Middle frontal gyrus (tissue), 1 donor: ENCODE data around the gene LRIG3.

ENCODE experiments used
- DNase-seq: peaks from one replicate; pipeline ENCODE4 v3.0.0-alpha.2; 2015; ENCODE audit warnings: low spot score; ENCODE audit errors: extremely low spot score

Gene LRIG3

DNA sequence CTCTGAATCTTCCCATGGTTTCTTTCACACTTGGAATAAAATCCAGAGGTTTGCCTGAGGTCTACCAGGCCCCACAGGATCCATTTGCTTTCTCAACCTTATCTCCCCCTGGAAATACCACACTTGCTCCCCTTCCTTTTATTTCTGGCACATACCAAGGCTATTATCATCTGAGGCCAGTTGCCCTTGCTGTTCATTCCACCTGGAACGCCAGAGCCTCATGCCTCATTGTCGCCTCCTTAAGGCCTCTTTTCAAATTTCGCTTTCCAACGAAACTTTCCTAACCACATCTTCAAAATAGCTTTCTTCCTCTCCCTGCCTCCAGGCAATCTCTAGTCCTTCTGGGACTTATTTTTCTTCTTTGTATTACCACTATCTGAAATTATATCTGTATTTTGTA is 11.2 kb upstream of the LRIG3 start:
- no peak for DNase-seq

DNA sequence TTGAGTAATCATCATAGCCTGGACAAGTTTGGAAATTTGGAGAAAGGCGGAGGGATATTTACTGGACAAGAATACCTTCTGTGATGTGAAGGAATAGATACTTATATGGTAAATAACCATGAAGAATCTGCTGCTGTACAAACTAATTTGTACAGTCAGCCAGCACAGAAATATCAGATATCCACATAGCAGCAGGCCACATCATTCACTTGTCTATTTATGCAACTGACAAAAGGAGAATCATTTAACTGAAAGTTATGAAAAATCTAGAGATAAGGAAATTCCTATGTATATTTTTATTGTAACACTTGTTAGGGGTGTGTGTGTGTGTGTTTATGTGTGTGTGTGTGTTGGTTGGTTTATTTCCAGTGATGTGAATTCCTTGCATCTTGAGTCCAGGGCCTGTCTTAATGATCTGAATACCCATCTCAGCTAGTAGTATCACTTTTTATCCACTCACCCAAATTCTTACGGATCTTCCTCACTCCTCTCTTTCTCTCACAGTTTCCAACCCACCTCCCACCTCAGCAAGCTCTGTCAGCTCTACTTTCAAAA is 10.5 kb upstream of the LRIG3 start:
- DNase-seq = no peak

DNA sequence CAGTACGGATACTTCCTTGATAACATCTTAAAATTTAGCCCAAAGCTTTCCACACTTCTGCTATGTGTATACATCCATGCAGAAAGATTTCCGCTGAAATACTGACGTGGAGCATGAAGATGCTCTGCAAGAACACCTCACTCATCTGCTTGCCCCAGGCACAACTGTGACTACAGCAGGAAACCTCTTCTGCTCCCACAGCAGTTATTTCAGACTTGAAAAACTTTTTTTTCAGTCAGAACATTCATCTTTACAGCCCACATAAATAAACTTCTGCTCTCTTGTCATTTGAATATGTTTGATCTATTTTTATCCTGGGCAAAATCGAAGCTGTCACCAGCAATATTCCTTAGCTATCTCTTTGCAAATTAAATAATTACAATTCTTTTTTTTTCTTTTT is 6.8 kb upstream of the LRIG3 start:
- DNase-seq = no peak

DNA sequence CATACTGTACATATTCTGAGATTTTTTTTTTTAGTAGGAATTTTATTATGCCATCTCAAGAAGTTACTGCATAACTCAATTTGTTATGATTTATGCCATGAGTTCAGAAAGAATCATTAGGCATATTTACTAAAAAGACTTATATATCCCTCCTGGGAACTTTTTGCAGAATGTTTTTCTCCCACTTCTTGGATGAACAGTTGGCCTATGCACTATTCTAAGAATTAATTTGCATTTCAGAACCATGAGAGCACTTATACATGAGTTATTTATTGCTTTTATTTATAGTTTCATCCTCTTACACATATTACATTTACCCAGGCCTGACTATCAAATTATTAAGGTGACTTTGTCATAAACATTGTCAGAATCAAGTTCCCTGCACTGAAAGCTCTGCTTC is 6.3 kb upstream of the LRIG3 start:
- no peak for DNase-seq

DNA sequence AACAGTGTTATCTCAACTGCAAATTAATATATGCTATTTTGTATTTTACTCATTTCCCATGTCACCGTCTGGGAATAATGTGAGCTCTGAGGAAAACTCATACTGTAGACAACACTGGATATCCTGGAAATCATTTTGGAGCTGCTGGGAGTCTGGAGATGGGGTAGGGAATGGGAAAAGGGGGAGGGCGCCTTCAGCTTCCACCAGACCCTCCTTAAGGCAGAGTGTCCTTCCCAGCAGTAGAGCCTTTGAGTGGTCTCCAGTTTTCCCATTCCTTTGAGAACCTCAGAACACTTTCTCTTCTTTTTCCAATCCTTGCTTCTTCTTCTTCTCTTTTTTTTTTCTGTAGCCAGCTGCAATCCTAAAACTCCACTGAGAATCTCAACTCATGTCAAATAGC is 5.4 kb upstream of the LRIG3 start:
- no peak for DNase-seq

DNA sequence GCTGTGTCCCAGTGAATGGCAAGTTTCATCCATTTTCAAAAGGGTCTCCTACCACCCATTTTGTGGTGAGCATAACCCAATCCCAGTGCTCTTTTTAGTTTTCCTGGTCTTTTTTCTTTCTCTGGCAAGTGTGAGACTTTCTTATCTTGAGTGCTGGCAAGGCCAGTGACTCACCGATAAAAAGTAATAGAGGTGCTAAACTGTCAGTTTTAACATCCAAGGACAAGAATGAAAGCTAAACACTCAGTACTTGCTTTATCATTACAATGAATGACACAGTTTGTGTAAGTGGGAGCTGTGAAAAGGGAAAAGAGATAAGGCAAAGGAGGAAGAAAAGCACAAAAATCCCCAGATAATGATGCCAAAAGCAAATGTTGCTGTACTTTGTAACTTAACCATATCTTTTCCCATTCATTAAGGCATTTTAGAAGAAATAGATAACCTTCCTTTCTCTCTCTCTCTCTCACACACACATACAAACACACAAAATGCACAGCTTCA is 4.9 kb upstream of the LRIG3 start:
- no peak for DNase-seq

DNA sequence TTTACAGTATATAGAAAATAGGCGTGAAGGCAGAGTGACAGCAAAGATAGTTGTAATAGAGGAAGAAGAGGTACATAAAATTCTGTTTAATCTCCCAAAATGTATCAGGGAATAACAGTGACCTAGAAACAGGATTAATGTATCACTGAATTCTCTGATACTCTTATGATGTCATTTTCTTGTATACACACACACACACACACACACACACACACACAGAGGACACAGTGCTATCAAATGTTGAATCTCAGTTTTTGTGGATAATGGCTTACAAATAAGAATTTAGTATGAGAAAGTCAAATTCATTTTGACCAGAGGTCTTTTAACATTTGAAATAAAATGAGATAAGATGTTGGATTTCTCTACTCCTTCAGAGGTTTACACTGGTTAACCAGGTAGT is 4.3 kb upstream of the LRIG3 start:
- DNase-seq = no peak

DNA sequence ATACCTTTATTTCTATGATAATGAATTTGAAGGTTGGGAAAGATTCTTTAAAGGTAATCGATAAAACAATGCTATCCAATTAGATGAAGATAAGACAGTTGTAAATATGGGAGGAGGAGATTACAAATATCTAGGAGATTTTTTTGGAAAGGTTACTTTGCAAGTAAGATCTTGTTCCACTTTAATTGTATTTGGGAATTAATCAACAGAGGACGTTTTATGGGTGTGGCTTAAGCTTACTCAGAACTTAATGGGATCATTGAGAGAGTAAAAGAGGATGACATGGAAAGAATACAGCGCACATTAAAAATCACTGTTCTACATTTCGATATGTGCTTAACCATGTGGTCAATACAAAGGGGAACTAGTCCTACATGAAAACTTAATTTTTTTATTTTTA is 3.5 kb upstream of the LRIG3 start:
- no peak for DNase-seq

DNA sequence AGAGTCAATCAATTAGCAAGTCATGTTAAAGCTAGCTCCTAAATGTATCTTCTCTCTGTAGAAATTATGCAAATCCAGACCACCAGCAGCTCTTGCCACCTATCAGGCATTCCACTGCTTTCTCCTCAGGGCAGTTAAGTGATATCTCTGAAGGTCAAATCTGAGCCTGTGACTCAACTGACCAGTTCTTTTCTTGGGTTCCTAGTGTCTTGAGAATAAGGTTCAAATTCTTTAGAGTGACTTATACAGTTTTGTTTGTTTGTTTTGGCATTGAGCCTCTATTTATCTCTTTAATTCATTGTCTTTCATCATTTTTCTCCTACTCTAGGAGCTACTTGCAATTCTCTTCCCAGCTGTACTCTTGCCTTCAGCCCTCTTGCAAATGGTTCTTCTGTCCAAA is 2.5 kb upstream of the LRIG3 start:
- DNase-seq = no peak

DNA sequence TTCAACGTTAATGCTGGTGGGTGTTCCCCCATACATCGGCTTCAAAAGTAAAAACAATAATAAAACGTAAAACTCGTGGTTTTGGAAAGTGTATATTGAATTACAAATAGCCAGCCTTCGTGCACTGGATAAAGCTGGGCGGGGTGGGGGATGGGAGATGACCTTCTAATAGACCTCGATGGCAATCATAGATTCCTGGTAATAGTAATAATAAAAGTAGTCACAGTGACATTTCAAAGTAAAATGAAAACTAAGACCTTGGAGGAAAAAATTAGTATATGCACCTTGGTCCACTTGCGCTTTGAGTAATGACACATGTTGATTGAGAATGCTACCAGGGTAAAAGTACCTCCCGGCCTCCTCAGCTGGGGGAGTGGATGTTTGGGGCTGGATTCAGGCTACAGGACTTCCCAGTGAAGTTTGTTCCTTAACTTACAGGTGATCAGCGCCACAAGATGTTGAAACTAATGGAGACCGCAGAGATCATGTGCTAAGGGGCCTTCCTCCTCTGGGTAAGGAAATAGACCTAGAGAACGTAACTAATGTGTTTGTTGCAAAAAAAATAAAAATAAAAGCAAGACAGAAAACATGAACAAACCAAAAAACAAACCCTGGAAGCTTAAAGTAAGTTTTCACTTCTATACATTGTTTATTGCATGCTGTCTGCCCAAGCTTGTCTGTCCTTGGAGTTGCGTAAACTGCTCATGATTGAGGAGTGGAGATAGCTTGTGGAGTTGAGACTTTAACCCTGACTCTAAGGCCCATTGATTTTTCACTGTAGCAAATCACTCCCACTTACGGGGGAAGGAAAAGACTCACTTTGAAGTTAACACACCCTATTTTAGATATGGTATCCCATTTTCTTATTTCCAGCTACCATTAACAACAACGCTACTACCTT is 907 bp upstream of the LRIG3 start:
- DNase-seq = no peak

DNA sequence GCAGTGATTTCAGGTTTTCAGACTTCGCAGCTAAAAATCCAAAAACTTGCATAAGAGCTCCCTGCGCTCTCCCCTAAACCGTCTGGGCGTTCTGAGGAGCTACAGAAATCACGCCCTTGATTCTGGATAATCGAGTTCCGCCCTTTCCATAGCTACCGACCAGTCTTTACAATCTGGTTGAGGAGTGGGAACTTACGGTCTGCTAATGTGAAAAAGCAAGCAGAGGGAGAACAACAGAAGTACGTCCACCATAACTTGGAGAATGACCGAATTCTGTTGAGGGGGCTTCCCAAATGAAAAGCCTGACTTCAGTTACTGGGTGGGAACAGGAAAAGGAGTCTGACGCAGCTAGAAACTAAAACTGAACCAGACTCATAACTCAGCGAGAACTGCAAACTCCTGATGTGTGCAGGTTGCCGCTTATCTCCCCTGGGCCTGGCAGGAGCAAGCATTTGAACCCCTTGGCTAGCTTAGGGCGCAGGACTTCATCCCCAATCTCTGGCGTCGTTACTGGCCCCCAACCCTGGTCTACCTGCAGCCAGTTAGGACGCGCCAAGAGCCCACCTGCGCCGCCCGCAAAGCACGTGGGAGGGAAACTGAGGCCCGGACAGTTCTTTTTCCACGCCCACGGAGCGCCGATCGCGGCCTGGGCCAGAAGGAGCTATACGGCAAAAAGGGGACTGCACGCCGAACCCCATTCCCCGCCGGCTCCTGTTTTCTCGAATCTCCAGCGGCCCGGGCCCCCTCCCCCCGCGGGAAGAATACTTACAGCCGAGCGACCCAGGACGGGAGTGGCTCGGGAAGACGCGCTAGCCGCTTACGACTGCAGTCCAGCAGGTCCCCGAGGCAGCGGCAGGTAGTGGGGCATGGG is 838 bp downstream of the LRIG3 start:
- DNase-seq = no peak

DNA sequence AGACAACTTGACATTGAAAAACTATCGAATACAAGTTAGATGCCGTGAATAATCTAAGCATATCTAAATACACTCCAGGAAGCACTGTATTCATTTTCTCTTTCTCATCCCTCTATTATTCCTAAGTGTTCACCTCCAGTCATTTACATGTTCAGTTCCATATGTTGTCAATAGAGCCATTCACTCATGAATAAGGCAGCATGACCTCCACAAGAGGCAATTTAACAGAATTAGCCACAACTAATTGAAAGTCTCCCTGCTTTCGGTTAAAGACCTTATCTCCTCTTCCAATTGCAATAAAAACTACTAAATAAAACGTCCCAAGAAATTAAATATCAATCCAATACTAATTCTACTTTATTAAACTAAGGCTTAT is 1.8 kb downstream of the LRIG3 start:
- DNase-seq = no peak

DNA sequence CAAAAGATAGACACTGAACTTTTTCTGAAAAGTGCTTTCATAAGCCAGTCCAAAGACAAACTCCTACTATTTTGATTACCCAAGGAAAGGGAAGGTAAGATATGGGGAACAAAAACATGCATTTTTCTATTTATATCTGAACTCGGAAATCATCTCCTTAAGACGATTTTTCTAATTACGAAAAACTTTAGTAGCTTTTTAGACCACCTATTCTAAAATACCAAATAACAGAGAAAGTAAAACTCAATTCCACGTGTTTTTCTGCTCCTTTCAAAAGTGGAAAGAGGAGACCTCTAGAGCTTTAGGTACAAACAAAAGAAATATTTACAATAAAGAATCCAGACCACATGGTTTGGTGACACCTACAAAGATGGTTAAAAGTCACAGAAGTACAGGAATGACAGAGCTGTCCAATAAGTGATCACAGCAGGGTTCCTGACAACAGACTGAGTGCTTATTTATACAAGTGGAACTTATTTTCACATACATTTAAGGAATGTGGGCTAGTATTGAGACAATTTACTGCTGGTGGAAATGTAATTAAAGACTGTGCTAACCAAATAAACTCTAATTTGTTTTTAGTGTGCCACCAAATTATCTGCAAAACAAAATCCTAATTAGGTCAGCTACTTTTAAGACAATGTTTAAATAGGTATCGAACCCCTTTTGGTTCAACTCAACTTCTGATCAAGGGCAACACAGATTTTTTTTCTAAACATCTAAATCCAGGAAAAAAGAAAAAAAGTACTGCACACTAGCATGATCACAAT is 2.4 kb downstream of the LRIG3 start:
- DNase-seq = no peak

DNA sequence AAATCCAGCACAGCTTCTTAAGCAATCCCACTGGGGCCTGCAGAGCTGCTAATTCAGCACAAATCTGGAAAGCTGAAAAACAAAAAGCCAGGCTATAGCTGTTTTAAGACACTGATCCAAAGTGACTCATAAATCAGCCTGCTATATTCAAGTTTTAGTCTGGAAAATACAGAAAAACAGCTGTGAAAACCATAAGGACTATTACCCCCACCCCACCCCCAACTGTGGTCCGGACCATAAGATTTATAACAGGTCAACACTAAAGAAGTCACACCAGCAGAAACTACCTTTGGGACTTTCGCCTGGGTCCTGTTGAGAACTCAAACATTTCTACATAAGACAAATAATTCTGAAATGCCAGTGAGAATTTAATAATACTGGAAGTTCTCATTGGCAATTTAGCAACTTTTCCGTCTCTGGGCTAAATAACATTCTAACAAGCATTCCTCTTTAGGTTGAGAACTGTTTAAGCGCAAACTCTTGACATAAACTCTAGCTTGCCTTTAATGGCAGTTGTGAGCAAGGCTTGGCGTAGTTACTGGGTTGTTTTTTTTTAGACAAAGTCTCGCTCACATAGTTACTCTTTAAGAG is 3.3 kb downstream of the LRIG3 start:
- DNase-seq = no peak

DNA sequence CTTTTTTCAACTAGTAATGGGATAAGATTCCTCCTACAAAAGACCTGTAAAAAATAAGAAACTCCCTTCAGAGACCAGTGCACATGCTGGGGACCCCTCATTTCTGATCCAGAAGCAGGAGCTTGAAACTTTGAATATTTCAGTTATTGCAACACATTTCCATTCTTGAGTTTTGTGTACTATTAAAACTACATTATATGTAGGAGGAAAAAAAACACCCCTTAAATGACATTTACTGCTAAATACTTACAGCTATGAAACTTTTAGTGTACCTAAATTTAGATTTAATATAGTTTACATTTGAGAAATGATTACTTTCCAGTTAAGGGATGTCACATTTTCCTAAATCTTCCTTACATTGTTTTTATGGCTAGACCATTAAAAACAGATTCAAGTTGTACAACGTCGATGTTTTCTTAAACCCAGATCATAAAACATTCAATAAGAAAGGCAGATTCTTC is 4.1 kb downstream of the LRIG3 start:
- DNase-seq = no peak

DNA sequence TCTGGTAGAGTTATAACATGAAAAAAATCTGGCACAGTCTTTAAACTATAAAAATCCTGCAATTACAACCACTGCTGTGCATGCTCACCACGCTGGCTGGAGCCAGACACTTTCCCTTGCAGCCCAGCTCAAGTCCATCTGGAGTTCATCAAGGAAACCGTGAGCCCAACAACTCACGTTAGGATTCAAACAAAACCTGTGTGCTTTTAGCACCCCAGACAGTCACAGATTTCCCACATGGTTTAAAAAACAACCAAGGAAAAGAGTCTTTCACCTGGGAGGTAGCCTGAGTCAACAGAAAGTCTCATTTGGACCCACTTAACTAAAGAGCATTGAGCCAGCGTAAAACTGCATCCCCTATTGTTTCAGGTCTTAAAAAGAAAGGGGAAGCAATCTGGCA is 4.7 kb downstream of the LRIG3 start:
- no peak for DNase-seq

DNA sequence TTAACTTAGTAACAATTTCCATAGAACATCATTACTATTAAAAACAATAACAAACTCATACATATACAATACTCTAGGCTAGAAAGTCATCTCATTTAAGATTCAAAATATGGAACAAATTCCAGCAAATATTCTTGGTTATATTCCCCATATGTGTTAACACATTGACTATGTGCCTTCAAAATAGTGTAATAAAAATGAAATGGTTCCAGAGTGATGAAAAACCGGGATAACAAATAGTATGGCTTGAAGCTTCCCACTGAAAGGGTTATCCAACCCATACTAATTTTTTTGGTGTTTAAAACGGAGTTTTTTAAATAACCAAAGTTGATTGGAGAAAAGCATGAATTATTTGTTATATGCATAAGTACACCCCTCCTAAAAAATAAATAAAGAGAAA is 5.3 kb downstream of the LRIG3 start:
- no peak for DNase-seq

DNA sequence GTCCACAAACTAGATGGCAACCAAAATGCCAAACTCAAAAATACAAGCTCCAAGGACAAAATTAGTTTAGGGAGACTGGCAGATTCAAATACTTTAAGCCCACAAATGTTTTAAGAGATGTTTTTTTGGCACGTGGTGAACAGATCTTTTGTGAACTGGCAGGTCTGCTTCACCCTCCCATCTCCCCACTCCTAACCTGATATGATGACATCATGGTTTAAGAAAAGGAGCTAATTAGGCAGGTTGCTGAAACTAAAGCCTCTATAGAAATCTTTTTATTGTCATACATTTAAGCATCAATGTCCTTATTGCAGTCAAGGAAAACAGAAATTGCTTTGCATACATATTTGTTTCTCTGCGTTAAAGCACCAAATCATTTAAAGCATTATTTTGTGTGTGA is 5.8 kb downstream of the LRIG3 start:
- DNase-seq = no peak

DNA sequence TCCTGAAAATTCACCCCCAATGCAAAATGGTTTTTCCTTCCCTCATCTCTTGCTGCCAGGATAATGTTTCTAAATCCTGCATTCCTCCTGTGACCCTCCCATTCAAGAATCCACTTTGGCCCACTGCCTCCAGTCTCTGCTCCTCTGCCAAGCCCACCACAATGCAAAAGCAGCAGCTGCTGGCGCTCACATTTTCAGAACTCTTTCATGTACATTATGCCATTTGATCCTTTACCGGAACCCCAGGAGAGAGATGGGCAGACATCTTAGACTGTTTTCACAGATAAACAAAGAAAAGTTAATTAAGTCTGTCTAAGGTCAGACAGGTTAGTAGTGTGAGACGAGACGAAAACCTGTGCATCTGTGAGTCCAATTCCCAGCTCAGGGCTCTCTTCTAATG is 12.9 kb downstream of the LRIG3 start:
- no peak for DNase-seq

DNA sequence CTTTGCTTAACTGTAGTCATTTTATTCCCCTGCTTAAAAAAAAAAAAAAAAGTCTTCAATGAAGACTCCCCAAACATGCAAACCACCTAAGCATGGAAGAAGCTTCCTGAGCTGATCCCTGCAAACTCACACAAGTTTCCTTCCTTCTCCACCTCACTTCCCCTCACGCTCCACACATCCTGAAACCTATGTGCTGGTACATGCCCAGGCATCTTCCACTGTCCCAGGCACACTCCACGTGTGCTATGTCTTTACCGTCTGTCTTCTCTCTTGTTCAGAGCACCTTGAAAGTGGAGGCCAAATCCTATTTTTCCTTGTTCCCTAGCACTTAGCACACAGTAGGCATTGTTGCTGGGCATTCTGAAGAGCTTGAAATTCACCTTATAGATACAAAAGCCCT is 13.4 kb downstream of the LRIG3 start:
- no peak for DNase-seq

DNA sequence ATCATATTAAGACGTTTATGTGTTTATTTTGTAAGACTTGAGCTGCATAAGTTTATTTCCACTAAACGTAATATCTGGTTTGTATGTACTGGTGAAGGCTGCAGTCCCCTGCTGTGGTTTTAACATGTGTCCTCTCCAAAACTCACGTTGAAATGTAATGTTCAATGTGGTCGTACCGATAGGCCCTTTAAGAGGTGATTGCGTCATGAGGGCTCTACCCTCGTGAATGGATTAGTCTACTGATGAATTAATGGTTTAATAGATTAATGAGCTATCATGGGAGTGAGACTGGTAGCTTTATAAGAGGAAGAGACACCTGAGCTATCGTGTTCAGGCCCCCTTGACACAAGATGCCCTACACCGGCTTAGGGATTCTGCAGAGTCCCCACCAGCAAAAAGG is 14.9 kb downstream of the LRIG3 start:
- DNase-seq = no peak
